HG03097 (cell line): ENCODE data around the gene SFRP2.

Source experiments
- ATAC-seq: cut with Tn5 transposase; IDR thresholded peaks from one replicate; pipeline ENCODE4 v1.9.1; 2021; ENCODE audit not compliant: unreplicated experiment, low FRiP score

SFRP2 gene, protein sequence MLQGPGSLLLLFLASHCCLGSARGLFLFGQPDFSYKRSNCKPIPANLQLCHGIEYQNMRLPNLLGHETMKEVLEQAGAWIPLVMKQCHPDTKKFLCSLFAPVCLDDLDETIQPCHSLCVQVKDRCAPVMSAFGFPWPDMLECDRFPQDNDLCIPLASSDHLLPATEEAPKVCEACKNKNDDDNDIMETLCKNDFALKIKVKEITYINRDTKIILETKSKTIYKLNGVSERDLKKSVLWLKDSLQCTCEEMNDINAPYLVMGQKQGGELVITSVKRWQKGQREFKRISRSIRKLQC

DNA sequence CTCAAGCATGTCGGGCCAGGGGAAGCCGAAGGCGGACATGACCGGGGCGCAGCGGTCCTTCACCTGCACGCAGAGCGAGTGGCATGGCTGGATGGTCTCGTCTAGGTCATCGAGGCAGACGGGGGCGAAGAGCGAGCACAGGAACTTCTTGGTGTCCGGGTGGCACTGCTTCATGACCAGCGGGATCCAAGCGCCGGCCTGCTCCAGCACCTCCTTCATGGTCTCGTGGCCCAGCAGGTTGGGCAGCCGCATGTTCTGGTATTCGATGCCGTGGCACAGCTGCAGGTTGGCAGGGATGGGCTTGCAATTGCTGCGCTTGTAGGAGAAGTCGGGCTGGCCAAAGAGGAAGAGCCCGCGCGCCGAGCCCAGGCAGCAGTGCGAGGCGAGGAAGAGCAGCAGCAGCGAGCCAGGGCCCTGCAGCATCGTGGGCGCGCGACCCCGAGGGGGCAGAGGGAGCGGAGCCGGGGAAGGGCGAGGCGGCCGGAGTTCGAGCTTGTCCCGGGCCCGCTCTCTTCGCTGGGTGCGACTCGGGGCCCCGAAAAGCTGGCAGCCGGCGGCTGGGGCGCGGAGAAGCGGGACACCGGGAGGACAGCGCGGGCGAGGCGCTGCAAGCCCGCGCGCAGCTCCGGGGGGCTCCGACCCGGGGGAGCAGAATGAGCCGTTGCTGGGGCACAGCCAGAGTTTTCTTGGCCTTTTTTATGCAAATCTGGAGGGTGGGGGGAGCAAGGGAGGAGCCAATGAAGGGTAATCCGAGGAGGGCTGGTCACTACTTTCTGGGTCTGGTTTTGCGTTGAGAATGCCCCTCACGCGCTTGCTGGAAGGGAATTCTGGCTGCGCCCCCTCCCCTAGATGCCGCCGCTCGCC lies at the start of gene SFRP2:
Gene SFRP2 (minus strand): TSS at position 671 of the 864 bp plus-strand sequence. CDS start 248 bp downstream, at position 423.
- no peak for ATAC-seq

DNA sequence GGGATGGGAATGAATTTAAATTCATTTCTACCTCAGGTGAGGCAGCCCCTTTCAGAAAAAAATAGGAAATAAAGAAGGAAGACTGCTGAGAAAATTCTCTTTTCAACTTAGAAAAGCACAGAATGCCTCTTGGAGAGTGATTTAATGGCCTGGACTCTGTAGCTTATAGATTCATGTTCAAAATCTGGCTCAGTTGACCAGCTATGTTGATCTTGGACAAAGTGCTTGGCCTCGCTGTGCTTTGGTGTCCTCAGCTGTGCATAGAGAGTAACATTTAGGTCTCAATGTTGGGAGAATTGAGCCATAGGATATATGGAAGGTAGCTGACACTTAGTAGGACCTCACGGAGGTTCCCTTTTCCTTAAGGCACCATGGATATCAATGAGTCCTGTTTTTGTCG lies 49.7 kb upstream of the SFRP2 start:
- no peak for ATAC-seq

DNA sequence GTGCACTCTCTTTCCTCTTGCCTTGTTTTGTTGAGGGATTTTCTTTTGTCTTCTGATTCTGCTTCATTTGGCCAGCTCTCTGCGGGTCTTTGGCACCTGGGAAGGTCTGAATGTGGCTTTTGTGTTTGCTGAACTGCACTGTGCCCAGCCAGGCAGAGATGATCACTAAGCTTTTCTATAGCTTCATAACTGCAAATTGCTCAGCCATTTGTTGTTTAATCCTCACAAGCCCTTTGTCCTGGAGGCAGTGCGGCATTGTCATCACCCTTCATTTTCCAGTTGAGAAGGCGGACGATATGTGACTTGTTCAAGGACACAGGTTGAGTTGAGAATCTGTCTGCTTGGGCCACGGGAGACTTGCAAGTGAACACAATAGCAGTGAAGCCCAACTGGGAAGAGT lies 46.0 kb upstream of the SFRP2 start:
- no peak for ATAC-seq

DNA sequence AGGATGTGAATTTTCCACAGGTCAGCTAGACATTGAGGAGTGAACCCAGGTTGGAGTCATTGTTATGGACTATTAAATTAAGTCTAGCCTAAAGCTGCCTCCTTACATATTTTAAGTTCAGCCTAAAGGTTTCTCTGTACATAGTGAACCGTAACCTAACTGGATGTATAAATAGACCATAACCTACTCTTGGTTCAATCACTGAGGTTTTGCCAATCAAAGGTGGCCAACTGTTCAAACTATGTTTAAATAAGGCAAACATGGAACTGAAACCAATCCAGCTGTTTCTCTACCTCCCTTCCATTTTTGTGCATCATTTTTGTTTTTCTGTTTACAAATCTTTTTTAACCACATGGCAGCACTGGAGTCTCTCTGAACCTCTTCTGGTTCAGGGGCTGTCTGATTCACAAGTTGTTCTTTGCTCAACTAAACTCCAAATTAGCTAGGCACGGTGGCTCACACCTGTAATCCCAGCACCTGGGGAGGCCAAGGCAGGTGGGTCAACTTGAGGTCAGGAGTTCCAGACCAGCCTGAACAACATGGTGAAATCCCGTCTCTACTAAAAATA lies 43.9 kb upstream of the SFRP2 start:
- no peak for ATAC-seq

DNA sequence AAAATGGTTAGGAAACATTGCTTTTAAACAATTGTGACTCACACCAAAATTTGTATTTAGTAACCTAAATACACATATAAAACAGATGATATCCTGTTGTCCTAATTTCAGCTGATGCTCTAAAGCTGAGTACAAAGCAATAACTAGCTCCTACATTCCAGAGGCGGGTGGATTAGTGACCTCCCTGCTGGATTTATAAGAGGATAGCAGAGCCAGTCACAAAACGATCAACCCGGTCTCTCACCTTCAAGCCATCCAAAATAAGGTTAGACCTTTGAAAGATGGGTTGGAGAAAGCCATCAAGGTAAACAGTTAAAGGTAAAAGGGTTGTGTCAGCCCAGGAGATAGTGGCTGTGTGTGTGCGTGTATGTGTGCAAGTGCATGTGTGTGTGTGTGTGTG lies 43.2 kb upstream of the SFRP2 start:
- ATAC-seq = no peak

DNA sequence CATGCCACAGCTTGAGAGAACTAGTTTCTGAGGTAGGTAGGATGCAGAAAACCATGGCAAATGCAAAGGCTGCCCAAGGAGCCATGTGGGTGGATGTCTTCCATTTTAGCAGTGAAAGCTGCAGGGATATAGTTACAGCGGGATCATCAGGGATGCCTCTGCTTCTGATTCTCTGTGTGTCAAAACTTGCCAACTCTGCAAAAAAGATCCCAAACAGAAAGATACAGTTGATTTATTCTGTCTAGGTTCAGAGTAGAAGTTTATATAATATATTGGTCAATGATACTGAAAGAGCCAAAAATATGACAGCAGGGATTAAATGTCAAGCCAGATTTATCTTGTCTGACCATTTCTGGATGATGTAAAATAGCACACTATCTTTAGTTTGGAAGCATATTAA lies 42.4 kb upstream of the SFRP2 start:
- no peak for ATAC-seq

DNA sequence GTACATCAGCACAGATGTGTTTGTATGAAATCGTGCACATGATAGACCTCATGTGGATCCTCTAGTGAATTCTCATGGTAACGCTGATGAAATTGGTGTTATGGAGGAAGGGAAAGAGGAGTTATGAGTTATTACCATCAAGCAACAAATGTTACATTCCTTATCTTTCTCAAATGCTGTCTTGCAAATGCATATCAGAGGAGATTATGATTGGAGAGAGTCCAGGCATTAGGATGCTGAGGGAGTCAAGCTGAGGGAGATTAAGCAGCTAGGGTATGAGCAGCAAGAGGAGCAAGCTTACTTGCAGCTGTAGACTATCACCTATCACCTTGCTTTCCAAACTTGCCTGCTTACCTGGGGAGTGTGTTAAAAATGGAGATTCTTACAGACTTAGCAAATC lies 36.8 kb upstream of the SFRP2 start:
- no peak for ATAC-seq

DNA sequence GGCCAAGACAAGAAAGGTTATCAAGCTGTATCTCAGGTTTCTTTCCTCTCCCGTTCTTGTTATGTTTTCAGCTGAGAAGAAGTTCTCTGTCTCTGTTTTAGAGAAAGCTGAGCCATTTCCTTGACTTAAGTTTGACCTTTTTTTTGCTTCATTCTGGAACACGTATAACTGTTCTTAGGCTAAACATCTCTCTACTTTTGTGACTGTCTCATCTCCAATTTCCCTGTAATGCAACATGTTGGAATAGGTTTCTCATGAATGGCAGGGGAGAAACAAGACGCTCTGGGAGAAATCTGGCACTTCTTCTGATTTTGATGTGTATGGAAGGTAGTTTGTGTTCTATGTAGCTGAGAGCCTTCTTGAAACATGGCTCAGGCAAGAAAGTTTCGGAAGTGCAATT lies 36.2 kb upstream of the SFRP2 start:
- ATAC-seq = no peak

DNA sequence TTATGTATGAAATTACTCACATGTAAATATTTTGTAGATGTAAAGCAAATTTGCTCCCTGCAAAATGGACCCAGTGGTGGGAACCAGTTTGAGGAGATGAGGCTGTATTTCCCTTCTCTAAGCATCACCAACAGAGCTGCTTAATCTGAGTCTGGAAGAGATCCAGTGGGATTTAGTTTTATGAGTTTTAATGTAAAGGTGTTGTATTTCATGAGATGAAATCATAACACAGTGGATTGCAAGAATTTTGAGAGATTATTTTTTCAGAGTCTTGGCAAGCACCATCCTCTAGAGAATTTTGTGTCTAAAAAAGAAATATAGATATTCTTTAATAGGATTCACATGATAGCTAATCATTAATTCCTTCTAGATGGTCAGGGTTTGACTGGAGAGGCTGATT lies 35.6 kb upstream of the SFRP2 start:
- no peak for ATAC-seq

DNA sequence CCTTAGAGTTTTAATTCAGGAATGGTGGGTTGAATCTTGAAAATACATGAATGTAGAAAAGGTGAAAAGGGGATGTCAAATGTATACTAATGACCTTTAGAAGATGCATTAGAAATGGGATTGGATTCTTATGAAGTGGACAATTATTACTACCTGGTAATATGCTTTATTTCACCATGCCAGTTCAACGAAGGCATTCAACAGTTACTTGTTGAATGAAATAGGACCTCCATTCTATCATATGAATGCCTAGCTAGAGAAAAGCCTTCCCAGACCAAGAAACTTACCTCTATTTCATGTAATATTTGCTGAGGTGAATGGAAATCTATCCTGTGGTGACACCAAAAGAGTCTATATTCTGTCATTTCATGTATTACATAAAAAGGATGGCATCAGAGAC lies 34.6 kb upstream of the SFRP2 start:
- no peak for ATAC-seq

DNA sequence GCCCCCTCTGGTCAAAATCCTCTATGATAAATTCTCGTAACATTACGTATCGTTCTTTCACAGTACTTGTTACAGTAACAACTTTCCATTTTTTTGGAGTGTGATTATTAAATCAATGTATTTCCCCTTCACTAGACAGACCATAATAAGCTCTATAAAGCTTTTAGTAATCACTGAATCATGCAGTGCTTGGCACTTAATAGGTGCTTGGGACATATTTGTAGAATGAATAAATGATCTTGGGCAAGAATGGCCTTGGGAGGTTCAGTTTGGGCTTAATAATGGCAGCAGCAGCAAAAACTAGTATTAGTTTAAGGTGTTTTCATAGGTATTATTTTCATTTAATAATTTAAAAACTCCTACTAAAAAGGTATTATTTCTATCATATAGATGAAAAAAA lies 33.4 kb upstream of the SFRP2 start:
- ATAC-seq = no peak

DNA sequence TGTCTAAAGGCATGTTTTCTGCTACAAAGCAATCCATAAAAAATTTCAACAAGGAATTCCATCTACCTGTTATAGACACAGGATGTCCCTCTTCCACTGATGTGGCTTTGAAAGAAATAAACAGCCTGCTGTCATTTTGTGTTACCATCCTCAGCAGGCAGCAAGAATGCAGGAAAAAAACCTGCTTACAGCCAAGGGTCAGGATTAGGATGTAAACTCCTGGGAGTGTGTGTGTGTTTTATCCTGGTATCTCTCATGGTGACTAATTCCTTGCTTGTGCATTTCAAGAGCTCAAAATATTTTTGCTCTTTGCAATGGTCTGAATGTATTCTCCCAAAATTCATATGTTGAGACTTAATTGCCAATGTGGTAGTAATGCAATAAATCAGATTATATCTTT lies 28.6 kb upstream of the SFRP2 start:
- no peak for ATAC-seq

DNA sequence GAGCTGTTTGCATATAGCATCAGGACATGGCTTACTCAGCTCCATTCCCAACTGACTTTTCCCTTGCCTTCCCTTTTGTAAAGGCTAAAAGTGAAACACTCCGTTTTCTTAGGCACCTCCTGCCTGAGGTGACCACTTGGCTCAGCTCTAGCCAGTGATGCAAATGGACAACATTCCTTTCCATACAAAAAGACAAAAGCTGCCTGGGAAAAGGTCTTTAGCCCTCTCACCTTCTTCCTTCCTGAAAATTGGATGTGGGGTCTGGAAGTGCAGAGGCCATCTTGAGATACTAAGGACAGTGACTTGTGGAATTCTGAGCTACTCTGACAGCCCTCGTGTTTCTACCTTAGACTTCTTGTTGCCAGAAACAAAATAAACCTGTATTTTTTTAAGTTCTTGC lies 27.7 kb upstream of the SFRP2 start:
- ATAC-seq = no peak

DNA sequence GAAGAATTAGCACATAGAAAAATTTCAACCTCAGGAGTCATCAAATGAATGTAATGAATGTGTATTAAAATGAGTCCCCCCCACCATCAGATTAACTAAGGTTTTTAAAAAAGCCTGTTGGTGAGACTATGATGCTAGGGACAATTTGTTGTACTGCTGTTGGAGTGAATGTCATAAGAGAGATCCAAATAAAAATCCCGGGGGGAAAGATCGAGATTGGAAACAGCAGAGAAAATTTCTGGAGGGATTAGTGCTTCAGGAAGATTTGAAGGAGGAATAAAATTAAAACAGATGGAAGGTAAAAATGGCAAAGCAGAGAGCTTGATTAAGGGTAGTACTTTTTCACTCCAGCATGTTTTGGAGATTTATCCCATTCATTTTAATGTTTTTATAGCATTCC lies 25.9 kb upstream of the SFRP2 start:
- no peak for ATAC-seq

DNA sequence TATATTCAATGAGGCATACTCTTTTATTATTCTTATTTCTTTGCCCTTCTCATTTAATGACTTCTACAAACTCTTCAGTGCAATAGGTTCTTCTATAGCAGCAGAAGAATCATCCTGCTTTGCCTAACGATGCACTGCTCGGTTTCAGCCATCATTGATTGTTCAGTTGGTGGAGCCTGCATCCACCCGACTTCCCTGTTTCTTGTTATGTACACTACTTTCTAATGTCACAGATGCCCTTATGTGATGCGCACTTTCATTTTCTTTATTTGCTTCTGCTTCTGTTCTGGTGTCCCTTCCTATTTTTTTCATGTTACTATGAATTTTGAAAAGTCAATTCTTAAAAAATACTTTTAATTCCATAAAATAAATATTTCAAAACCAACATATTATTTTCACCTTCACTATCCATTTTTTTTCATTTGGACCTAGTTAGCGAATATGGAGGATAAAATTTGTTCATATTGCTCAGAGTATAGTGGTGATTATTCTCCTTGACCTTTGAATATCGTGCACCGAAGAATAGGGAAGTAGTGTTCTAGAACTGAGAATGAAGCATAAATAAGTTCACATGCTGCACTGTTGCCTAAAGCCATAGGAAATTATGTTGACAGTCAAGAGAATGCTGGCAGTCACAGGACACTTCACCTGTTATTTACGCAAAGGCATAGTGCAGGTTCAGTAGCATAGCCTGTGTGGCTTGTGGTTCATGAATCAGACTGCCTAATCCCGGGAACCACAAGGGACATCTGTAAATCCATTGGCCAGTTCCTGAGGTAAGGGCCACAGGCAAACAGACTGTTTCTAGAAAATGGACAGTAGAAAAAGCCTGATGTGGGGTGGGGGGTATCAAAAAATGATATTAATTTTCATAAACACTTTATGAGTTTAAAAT lies 21.3 kb upstream of the SFRP2 start:
- no peak for ATAC-seq

DNA sequence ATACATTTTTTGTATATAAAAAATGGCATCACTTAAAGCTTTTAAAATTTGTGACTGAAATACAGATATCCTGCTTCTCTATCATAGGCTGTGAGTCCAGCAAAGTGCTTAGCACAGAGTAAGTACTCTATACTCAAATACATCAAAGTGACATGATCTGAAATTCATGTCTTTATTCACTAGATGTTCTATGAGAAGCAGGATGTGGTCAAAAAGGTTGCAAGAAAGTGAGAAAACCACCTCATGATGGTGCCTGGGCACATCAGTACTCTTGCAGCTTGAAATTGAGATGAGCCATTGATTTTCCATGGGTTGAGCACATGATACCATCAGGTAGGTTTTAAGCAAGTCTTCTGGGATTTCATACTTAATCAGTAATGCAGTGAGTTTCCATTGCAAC lies 20.4 kb upstream of the SFRP2 start:
- no peak for ATAC-seq

DNA sequence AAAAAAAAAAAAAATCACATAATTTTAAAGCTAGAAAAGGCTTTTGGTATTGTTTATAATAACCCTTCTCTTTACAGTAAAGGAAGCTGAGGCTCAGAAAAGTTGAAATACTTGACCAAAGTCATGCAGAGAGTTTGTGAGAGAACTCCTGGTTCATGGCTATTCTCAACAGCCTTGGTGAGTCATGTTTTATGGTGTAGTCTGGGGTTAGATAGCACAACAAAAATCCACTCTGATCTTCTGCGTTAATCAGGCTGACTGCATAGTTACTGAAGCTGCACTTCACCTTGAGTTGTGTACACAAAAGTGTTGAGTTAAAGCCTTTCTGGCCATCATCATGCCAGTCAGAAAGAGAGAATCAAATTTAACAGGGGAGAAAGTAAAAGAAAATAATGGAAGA lies 19.3 kb upstream of the SFRP2 start:
- ATAC-seq = no peak

DNA sequence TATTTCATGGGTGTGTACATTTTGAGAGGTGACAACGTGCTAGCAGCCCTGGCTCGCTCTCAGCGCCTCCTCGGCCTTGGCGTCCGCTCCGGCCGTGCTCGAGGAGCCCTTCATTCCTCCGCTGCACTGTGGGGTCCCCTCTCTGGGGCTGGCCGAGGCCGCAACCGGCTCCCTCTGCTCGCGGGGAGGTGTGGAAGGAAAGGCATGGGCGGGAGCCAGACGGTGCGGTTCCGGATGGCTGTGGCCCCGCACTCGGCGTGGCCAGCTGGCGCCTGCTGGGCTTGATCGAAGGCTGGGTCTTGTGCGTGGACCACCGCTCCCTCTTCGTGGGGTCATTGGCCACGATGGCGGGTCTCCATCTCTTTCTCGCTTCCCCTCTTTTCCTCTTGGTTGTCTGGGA lies 17.2 kb upstream of the SFRP2 start:
- ATAC-seq = no peak

DNA sequence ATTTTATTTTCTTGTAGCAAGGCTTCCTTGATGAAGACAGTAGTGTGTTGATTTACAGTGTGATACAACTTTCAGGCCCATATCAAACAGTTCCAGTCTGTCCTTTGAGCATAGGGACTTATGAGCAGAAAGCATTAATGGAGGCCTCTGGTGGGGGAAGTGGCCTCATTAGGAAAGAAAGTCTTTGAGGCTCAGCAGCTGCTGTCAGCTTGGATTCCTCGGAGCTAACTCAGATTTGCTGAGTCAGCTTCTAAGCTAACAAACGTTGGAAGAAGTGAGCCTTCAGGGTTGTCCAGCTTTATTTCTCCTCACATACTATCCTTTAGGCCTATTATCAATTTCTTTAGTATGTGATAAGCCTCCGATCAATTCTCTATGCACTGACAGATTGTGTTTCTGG lies 15.8 kb upstream of the SFRP2 start:
- no peak for ATAC-seq

DNA sequence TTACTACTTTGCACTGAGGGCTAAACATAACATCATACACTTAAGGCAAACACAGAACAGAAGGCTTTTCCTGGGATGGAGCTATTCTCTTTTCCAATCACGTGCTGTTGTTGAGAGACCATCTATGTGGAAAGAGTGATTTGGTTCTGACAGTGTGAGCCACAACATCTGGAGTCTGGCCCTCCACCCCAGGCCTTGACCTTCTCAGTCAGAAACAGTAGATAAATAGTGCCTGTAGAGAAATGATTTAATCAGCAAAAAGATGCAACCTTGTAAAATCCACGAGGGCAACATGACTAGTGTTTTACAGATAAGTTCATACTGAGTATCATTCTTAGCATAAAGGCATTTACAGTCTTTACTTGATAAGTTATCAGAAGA lies 10.8 kb upstream of the SFRP2 start:
- no peak for ATAC-seq
